ENCODE measurements around the gene MRPL14.
"Not testable (repeated sequence)": the region's sequence is repeated elsewhere in the genome, so short reads cannot be mapped to it uniquely, and the experiment has no call there.

MRPL14 gene

GRCh38 chr6:44096612-44097011, 30.6 kb downstream of the MRPL14 start:
- DNase-seq, result peak; percentile 52

- not testable (repeated sequence) for DNase-seq
Measured at GRCh38 chr6:44095243-44095623, 32.0 kb downstream of the MRPL14 start.

- DNase-seq, result no peak
Measured at GRCh38 chr6:44094403-44095242, 32.6 kb downstream of the MRPL14 start.

- no peak for DNase-seq
Measured at GRCh38 chr6:44093750-44094402, 33.4 kb downstream of the MRPL14 start.

- DNase-seq, result no peak
Measured at GRCh38 chr6:44093066-44093465, 34.2 kb downstream of the MRPL14 start.

GRCh38 chr6:44091981-44092884, 35.0 kb downstream of the MRPL14 start:
- DNase-seq, result no peak

GRCh38 chr6:44091356-44091755, 35.9 kb downstream of the MRPL14 start:
- DNase-seq, result not testable (repeated sequence)

- DNase-seq, result no peak
Measured at GRCh38 chr6:44090465-44090864, 36.8 kb downstream of the MRPL14 start.

- no peak for DNase-seq
Measured at GRCh38 chr6:44088827-44089590, 38.2 kb downstream of the MRPL14 start.

GRCh38 chr6:44087623-44088022, 39.6 kb downstream of the MRPL14 start:
- no peak for DNase-seq

- no peak for DNase-seq
Measured at GRCh38 chr6:44086931-44087574, 40.2 kb downstream of the MRPL14 start.

GRCh38 chr6:44085219-44085618, 42.0 kb downstream of the MRPL14 start:
- no peak for DNase-seq

- no peak for DNase-seq
Measured at GRCh38 chr6:44084231-44085014, 42.8 kb downstream of the MRPL14 start.

GRCh38 chr6:44082872-44083321, 44.4 kb downstream of the MRPL14 start:
- no peak for DNase-seq

- no peak for DNase-seq
Measured at GRCh38 chr6:44081753-44082152, 45.5 kb downstream of the MRPL14 start.

- no peak for DNase-seq
Measured at GRCh38 chr6:44080561-44081521, 46.4 kb downstream of the MRPL14 start.

- no peak for DNase-seq
Measured at GRCh38 chr6:44079672-44080071, 47.6 kb downstream of the MRPL14 start.

GRCh38 chr6:44078827-44079671, 48.2 kb downstream of the MRPL14 start:
- no peak for DNase-seq

Data from NCI-H774 (cell line).